CD1c-positive myeloid dendritic cell (primary cell): ENCODE data around the gene KLC1.

Source experiments
- DNase-seq: peaks from one replicate; pipeline ENCODE4 v3.0.0-alpha.2; 2016; ENCODE audit errors: extremely low spot score

Gene KLC1

DNA sequence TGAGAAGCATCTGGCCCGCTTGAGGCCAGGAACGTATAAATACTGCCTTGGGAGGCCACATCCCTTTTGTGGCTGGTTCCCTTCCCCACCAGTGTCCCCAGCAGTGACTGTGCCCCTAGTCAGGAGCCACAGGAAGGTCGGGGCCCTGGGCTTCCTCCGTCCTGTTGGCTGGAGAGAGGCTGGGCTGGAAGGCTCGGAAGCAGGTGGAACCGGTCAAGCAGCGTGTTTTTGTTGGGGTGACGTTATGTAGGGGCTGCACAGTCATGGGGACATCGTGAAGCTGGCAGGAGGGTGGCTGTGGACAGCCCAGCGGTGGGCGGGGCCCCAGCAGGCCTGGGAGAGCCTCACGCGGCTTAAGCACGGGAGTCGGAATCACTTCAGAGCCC is 76.1 kb downstream of the KLC1 start:
- DNase-seq: no peak

GRCh38 chr14:103705504-103706284 is 76.7 kb downstream of the KLC1 start:
- DNase-seq: no peak

DNA sequence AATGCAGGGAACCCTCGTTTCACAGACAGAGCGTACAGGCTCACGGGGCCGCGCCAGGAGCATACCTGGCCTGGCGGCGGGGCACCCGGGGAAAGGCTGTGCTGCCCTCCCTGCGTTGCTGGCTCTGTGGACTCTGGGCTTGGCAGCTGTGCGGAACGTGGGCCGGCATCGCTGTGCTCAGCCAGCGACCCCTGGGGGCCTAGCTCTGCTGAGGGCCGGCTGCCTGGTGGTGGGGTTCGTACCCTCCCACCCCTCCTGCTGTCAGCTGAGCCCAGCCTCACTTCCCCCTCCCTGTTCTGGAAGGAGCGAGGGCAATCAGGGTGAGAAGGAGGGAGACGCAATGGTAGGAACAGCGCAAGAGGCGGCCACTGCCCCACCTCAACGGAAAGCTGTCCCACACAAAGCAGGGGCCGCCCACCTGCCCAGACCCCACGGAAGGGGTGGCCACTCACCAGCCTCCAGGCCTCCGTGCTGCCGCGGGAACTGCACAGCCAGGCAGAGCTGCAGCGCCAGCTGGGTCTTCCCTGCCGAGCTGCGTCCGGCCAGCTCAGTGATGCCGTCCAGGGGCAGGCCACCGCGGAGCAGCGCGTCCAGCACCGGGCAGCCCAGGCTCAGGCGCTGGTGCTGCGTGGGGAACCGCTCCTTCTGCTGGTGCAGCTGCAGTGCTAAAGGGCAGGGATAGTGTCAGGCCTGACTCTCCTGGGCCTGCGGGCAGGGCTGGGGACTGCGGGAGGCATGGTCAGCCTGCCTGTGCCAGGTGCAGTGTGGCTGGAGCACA is 77.7 kb downstream of the KLC1 start:
- DNase-seq: no peak

GRCh38 chr14:103707329-103708263 is 78.6 kb downstream of the KLC1 start:
- no peak for DNase-seq

GRCh38 chr14:103708750-103709187 is 79.8 kb downstream of the KLC1 start:
- DNase-seq: no peak

GRCh38 chr14:103709814-103710213 is 80.8 kb downstream of the KLC1 start:
- no peak for DNase-seq

DNA sequence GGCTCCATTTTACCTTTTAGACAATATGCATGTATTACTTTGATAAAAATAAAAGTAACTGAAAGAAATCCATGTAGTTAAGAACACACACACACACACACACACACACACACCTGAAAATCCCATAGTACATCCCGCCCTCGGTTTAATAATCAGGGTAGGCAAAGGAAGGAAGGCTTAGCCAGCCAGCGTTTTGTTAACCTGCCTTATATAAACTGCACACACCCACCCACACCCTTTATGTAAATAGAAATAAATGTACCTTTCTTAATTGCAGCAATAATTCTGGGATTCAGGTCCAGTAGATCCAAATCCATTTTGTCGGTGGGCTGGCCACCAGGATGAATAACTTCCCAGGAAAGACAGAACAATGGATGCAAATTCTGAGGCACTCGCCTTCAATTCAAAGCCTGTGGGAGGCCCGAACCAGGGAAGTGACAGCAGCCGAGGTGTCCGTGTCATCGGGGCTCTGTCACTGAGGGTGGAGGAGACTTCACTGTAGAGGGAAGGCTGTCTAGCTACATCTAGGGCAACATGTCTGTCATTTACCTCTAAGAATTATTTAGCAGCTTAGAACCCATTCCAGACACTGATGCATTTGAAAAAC is 81.9 kb downstream of the KLC1 start:
- no peak for DNase-seq

- no peak for DNase-seq
These were observed 82.8 kb downstream of the KLC1 start for GRCh38 chr14:103711516-103712431.

- no peak for DNase-seq
These were observed 83.7 kb downstream of the KLC1 start for GRCh38 chr14:103712633-103713247.

DNA sequence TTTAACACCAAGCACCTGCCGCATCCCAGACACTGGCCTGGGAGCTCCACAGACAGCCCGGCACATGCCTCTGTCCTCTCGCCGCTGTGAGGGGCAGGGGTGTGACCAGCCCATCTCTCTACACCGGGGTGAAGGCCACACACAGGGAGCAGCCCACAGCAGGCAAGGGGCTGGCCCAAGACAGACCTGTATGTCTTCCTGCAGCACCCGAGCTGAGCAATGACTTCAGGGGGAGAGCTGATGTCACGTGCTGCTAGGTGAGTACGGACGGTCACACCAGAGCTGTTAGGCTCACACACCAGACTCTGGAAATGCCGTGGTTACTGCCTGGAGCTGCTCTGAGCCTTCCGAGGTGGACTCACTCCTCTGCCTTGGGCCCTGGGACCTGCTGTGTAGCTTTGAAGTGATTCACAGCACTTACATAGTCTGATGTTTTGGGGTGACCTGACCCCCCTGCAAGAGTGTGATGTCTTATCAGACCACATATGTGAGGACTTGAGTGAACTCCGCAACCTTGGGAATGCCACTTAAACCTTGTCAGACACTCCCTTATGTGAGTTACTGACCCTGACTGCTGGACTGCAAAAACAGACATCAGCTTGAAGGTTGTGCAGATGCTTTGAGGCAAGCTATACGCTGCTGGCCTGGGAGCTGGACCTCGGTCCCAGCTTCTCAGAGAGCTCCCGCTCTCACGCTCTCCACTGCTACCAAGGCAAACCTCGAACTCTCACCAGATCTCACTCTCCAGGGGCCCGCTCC is 84.5 kb downstream of the KLC1 start:
- DNase-seq: no peak

GRCh38 chr14:103714063-103714724 is 85.2 kb downstream of the KLC1 start:
- DNase-seq: no peak

DNA sequence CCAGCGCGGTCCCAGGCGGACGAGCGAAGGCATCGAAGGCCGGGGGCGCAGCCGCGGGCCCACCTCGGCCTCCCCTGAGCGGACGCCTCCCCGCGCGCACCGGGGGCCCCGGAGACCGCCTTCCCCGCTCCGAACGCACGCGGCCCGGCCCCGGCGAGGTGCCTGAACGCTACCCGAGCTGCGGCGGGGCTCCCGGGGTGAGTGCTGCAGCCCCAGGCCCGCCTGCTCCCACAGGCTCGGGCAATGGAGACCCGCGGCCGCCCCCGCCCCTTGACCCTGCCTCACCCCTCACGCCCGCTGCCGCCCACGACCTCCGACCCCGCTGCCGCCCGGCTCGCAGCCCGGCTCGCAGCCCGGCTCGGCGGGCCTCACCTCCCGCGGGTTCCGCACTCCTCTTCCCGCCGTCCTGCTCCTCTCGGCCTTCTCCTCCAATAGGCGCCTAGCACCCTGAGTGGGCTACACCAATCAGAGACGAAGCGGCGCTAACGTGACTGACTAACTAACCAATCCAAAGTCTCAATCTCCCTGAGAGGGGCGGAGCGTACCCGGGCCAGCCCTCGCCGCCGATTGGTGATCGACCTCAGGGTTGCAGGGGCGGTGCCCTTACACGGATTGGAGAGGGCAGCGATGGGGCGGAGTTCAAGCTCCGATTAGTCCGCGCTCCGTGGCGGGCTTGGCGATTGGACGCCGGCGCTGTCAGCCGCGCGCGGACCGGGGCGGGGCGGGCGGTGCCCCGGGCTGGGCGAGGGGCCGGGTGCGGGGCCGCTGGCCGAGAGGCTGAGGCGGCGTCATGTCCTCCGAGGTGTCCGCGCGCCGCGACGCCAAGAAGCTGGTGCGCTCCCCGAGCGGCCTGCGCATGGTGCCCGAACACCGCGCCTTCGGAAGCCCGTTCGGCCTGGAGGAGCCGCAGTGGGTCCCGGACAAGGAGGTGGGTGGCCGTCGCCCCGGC is 86.3 kb downstream of the KLC1 start, which contains the start of the genes XRCC3 and ZFYVE21:
Gene XRCC3 (minus strand): TSS at position 400 of the 949 bp plus-strand sequence. CDS start 4,364 bp downstream, outside the sequence.
Gene ZFYVE21 (plus strand): TSS at position 759 of the 949 bp plus-strand sequence. CDS start 32 bp downstream, at position 791.
- peak; percentile 100 for DNase-seq

DNA sequence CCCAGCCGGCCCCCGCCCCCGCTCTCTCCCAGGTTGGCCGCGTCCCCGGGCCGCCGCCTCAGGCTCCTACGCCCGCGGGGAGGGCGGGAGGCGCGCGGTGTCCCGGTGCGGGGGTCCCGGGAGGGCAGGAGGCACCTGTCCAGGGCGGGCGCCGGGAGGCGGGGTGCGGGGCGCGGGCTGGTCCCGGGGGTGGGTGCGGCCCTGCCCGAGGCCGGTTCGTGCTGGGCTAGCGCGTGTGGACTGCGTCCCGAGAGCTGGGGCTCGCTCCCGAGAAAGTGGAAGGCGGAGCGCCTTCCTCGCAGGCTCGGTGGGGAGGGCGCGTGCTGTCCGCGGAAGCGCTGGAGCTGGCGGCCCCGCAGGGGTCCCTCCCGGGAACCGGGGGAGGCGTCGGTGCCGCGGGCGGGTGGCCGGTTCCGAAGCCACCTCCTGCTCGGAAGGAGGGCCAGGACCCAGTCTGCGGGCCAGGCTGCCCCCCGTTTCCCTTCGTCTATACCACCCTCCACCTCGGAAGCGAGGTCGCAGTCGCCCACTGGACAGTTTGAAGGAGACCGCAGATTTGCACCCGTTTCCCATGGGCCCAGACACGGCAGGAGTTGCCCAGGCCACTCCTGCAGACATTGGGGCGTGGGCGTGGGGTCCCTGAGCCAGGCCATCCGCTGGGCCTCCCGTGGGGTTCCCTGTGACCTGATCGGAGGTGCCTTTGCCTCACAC is 87.2 kb downstream of the KLC1 start:
- DNase-seq: peak; percentile 29

DNA sequence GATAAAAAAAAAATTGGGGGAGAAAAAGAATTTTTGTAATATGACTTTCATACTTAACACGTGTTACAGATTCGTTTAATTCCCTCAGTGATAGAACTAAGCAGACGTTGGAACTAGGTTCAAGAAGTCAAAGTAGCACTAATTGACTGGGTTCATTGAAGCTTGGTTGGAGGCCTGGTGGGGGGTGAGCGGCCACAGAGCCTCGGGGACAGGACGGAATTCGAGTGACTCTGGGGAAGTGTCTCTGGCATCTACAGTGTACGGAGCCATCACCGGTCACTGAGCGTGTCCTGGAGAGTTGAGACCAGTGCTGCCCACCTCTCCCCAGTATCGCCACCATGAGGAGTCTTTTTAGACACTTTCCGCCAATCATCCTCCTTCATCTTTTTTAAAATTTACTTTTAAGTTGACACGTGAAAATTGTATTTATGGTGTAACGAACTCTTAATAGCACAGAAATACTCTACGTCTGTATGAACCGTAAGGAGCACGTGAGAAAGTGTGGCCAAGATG is 87.9 kb downstream of the KLC1 start:
- no peak for DNase-seq

- no peak for DNase-seq
These were observed 89.6 kb downstream of the KLC1 start for GRCh38 chr14:103718572-103718971.

DNA sequence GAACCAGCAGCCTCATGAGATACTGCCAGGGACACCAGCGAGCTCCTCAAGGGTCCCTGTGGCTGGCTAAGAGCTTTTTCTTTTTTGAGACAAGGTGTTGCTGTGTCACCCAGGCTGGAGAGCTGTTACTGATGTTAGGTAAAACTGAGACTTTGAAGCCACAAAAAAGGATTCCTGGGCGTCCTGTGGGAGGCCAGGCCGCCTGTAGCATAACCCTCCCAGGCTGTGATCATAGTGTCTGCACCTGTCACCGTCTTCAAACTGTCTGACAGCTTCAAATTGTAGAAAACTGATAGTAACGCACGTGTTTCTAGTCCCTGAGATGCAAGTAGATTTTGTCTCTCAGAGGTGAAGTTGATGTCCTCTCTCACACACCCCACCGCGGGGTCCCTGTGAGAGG is 90.7 kb downstream of the KLC1 start:
- DNase-seq: no peak
